WTC11 (cell line): ENCODE results near the gene DUOX1. TPM values are rescaled to one million over a fixed set of nuclear protein-coding genes. Genes with fewer than 3 reads are reported as not detected.
A peak's percentile ranks its signal among the peaks of the same experiment; 100 is the strongest.

Source experiments
- ATAC-seq: fragments of 200-7000 bp; cut with Tn5 transposase; 2 replicates; pipeline ENCODE4 v1.10.0; 2021; ENCODE audit warnings: mild to moderate bottlenecking, moderate library complexity
- CTCF ChIA-PET: fragments of 300-600 bp; sonication (Branson Sonifier 250); formaldehyde crosslinking; loops from one replicate; lab custom pipeline; 2021; ENCODE audit warnings: antibody characterized with exemption; lab: Charles Lee
- POLR2A ChIA-PET: fragments of 350-600 bp; sonication (Branson Sonifier 250); formaldehyde crosslinking; loops from one replicate; lab custom pipeline; 2021; ENCODE audit warnings: antibody characterized with exemption; lab: Charles Lee
- DNase-seq: peaks from one replicate; pipeline ENCODE4 v3.0.0; 2021; ENCODE audit warnings: low spot score
- H3K27ac Mint-ChIP-seq: 2 replicates; pipeline ENCODE4 v1.8.0; 2021; ENCODE audit warnings: mixed read lengths
- H3K27me3 Mint-ChIP-seq: 2 replicates; pipeline ENCODE4 v1.8.0; 2021; ENCODE audit warnings: low read depth, mild to moderate bottlenecking, moderate library complexity, mixed read lengths
- H3K36me3 Mint-ChIP-seq: 2 replicates; pipeline ENCODE4 v1.8.0; 2021; ENCODE audit warnings: mixed read lengths
- H3K4me1 Mint-ChIP-seq: 2 replicates; pipeline ENCODE4 v1.8.0; 2022; ENCODE audit warnings: mixed read lengths
- H3K4me3 Mint-ChIP-seq: 2 replicates; pipeline ENCODE4 v1.8.0; 2021; ENCODE audit warnings: mild to moderate bottlenecking, moderate library complexity, mixed read lengths
- H3K9me3 Mint-ChIP-seq: 2 replicates; pipeline ENCODE4 v1.8.0; 2021; ENCODE audit warnings: mixed read lengths
- E2F1 ChIP-seq: sonication (generic); formaldehyde crosslinking; IDR thresholded peaks from 2 replicates; pipeline ENCODE4 v1.8.0; 2022; ENCODE audit warnings: mild to moderate bottlenecking, missing genetic modification reagents
- EMX1 ChIP-seq: fragments of 250-450 bp; sonication (Bioruptor Pico); IDR thresholded peaks from 2 replicates; pipeline ENCODE4 v1.8.0; 2021; ENCODE audit warnings: mild to moderate bottlenecking
- GRHL2 ChIP-seq: fragments of 250-450 bp; sonication (Bioruptor Pico); IDR thresholded peaks from 2 replicates; pipeline ENCODE4 v1.8.0; 2022; ENCODE audit warnings: mild to moderate bottlenecking, moderate library complexity; ENCODE audit not compliant: insufficient replicate concordance, severe bottlenecking
- HMGXB4 ChIP-seq: sonication (generic); formaldehyde crosslinking; IDR thresholded peaks from 2 replicates; pipeline ENCODE4 v1.8.1; 2023; ENCODE audit warnings: mild to moderate bottlenecking, moderate library complexity, missing genetic modification reagents
- JUN ChIP-seq: sonication (generic); formaldehyde crosslinking; IDR thresholded peaks from 2 replicates; pipeline ENCODE4 v1.8.0; 2023; ENCODE audit warnings: mild to moderate bottlenecking, missing genetic modification reagents
- NFATC4 ChIP-seq: fragments of 250-450 bp; sonication (Bioruptor Pico); IDR thresholded peaks from 2 replicates; pipeline ENCODE4 v1.9.0; 2021; ENCODE audit warnings: mild to moderate bottlenecking
- NFYB ChIP-seq: sonication (generic); formaldehyde crosslinking; conservative IDR thresholded peaks from 2 replicates; pipeline ENCODE4 v1.8.0; 2022; ENCODE audit warnings: low read depth, missing genetic modification reagents
- NR3C1 ChIP-seq: sonication (generic); formaldehyde crosslinking; conservative IDR thresholded peaks from 2 replicates; pipeline ENCODE4 v1.8.1; 2023; ENCODE audit warnings: low read depth, mild to moderate bottlenecking, missing genetic modification reagents
- TCF7 ChIP-seq: sonication (generic); formaldehyde crosslinking; IDR thresholded peaks from 2 replicates; pipeline ENCODE4 v1.8.0; 2022; ENCODE audit warnings: mild to moderate bottlenecking, low read depth, missing genetic modification reagents, moderate library complexity
- ZNF219 ChIP-seq: sonication (generic); formaldehyde crosslinking; IDR thresholded peaks from 2 replicates; pipeline ENCODE4 v1.8.0; 2023; ENCODE audit warnings: missing genetic modification reagents, mild to moderate bottlenecking, borderline replicate concordance
- ZNF263 ChIP-seq: sonication (generic); formaldehyde crosslinking; IDR thresholded peaks from 2 replicates; pipeline ENCODE4 v1.8.1; 2022; ENCODE audit warnings: low read depth, mild to moderate bottlenecking, moderate library complexity, missing genetic modification reagents
- ZNF317 ChIP-seq: sonication (generic); formaldehyde crosslinking; IDR thresholded peaks from 2 replicates; pipeline ENCODE4 v1.8.1; 2023; ENCODE audit warnings: low read depth, mild to moderate bottlenecking, moderate library complexity, missing genetic modification reagents, borderline replicate concordance
- total RNA-seq: library from RNA; stranded (reverse); gene quantifications from 3 replicates; pipeline ENCODE4 v1.2.3, GENCODE V29; 2021
- TF ChIP-seq, protein P1 (sequence below): sonication (generic); formaldehyde crosslinking; IDR thresholded peaks from 2 replicates; pipeline ENCODE4 v1.8.1; 2023; ENCODE audit warnings: mild to moderate bottlenecking, missing genetic modification reagents, borderline replicate concordance
- TF ChIP-seq, protein P2 (sequence below): sonication (generic); formaldehyde crosslinking; conservative IDR thresholded peaks from 2 replicates; pipeline ENCODE4 v1.8.1; 2023; ENCODE audit warnings: mild to moderate bottlenecking, low read depth, missing genetic modification reagents, moderate library complexity
- TF ChIP-seq, protein P3 (sequence below): sonication (generic); formaldehyde crosslinking; IDR thresholded peaks from 2 replicates; pipeline ENCODE4 v1.8.1; 2022; ENCODE audit warnings: missing genetic modification reagents, borderline replicate concordance

The DUOX1 gene
- total RNA-seq, 1 experiment from 2014 or later: 1.3 TPM

DNA sequence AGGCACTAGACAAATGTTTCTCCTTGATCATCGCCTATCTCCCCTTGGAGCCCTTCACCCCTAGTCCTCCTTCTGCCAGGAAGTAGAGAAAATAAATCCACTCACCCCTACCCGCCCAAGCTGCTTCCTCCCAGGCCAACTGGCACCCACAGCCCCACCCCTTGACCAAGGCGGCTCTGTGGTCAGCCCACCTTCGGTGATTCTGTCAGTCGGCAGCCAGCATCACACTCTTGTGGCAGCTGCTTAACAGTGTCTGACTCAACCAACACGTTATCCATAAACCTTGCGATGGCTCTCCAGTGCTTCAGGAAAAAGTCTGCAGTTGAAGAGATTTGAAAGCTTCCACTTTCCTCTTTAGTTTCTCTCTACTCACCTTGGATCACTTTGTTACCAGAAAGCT is 50.4 kb downstream of the DUOX1 start:
- peaks cover 28% of the 10 kb centered on the region for H3K36me3 Mint-ChIP-seq
- CTCF ChIA-PET: interaction anchor here (0.9 to 4.3 kb wide), 10 partner anchors 8 to 73 kb away, joined by 3 to 34 read pairs (median 5); partner anchors contain the start of gene SHF
- H3K9me3 Mint-ChIP-seq: no peaks in the 10 kb centered on the region
- TF ChIP-seq, protein P1, sequence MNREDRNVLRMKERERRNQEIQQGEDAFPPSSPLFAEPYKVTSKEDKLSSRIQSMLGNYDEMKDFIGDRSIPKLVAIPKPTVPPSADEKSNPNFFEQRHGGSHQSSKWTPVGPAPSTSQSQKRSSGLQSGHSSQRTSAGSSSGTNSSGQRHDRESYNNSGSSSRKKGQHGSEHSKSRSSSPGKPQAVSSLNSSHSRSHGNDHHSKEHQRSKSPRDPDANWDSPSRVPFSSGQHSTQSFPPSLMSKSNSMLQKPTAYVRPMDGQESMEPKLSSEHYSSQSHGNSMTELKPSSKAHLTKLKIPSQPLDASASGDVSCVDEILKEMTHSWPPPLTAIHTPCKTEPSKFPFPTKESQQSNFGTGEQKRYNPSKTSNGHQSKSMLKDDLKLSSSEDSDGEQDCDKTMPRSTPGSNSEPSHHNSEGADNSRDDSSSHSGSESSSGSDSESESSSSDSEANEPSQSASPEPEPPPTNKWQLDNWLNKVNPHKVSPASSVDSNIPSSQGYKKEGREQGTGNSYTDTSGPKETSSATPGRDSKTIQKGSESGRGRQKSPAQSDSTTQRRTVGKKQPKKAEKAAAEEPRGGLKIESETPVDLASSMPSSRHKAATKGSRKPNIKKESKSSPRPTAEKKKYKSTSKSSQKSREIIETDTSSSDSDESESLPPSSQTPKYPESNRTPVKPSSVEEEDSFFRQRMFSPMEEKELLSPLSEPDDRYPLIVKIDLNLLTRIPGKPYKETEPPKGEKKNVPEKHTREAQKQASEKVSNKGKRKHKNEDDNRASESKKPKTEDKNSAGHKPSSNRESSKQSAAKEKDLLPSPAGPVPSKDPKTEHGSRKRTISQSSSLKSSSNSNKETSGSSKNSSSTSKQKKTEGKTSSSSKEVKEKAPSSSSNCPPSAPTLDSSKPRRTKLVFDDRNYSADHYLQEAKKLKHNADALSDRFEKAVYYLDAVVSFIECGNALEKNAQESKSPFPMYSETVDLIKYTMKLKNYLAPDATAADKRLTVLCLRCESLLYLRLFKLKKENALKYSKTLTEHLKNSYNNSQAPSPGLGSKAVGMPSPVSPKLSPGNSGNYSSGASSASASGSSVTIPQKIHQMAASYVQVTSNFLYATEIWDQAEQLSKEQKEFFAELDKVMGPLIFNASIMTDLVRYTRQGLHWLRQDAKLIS (CRISPR knock-in tag): no peak
- no peak overlapping the region for H3K27ac Mint-ChIP-seq
- peaks cover 47% of the 10 kb centered on the region for H3K4me1 Mint-ChIP-seq
- POLR2A ChIA-PET: interaction anchor here (0.6 to 0.8 kb wide), 3 partner anchors 9 to 54 kb away, joined by 3 to 7 read pairs (median 3); no protein-coding TSS in a partner anchor
- DNase-seq (no peak), ATAC-seq (no peak)
- H3K4me3 Mint-ChIP-seq: no peak overlapping the region
- no peaks in the 10 kb centered on the region; the same call in 1 of the 2 replicates for H3K27me3 Mint-ChIP-seq

DNA sequence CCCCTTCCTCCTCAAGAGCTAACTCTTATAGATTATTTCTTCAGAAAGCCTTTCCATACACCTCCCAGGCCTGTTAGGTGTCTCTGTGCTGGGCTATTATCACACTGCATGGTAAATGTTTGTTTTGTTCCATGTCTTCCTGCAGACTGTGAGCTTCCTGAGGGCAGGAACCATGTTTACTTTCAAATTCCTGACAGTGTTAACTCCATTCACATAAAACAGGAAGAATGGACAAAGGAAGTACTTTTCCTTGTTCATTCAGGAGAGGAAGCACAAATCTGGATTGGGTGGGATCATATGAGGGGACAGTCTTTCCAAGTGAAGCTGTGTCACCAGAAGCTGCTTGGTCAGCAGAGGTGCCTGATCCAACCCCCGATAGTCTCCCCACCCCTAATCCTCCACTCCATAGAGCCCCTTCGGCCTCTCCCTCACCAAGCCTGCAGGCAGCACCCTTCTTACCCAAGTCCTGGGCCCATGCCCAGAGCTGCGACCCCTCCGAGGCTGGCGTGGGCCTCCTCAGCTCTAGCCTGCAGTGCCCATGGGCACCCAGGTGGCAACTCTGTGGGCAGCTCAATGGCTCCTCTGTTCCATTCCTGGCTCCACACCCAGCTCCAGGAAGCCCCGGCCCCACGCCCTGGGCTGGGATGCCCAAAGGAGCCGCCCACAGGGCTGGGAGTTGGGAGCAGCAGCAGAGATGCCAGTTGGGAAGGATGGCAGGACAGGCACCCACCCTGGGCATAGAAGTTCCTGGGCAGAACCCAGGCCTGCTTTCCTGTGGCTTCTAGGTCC is 51.0 kb downstream of the DUOX1 start:
- Mint-ChIP-seq H3K36me3 (peaks cover 28% of the 10 kb centered on the region), H3K4me3 (no peak overlapping the region), H3K27ac (no peak overlapping the region), H3K4me1 (peaks cover 53% of the 10 kb centered on the region), H3K9me3 (no peaks in the 10 kb centered on the region)
- ATAC-seq (no peak), DNase-seq (no peak)
- POLR2A ChIA-PET: interaction anchor here (0.6 to 0.8 kb wide), 3 partner anchors 10 to 53 kb away, joined by 3 to 7 read pairs (median 3); no protein-coding TSS in a partner anchor
- no peak for TF ChIP-seq ZNF317 (CRISPR knock-in tag)
- no peak for TF ChIP-seq NFATC4 (CRISPR knock-in tag)
- TF ChIP-seq TCF7 (CRISPR knock-in tag): no peak
- no peak for TF ChIP-seq ZNF219 (CRISPR knock-in tag)
- TF ChIP-seq, protein P2, sequence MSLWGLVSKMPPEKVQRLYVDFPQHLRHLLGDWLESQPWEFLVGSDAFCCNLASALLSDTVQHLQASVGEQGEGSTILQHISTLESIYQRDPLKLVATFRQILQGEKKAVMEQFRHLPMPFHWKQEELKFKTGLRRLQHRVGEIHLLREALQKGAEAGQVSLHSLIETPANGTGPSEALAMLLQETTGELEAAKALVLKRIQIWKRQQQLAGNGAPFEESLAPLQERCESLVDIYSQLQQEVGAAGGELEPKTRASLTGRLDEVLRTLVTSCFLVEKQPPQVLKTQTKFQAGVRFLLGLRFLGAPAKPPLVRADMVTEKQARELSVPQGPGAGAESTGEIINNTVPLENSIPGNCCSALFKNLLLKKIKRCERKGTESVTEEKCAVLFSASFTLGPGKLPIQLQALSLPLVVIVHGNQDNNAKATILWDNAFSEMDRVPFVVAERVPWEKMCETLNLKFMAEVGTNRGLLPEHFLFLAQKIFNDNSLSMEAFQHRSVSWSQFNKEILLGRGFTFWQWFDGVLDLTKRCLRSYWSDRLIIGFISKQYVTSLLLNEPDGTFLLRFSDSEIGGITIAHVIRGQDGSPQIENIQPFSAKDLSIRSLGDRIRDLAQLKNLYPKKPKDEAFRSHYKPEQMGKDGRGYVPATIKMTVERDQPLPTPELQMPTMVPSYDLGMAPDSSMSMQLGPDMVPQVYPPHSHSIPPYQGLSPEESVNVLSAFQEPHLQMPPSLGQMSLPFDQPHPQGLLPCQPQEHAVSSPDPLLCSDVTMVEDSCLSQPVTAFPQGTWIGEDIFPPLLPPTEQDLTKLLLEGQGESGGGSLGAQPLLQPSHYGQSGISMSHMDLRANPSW: no peak
- TF ChIP-seq, all 79 proteins: peak for 0
- H3K27me3 Mint-ChIP-seq: no peaks in the 10 kb centered on the region; the same call in 1 of the 2 replicates
- CTCF ChIA-PET: interaction anchor here (1.6 to 4.3 kb wide), 6 partner anchors 11 to 63 kb away, joined by 4 to 34 read pairs (median 7); no protein-coding TSS in a partner anchor

GRCh38 chr15:45181491-45182285 is 51.9 kb downstream of the DUOX1 start:
- ATAC-seq (peak; percentile 11; the same call in 1 of the 2 replicates), DNase-seq (no peak)
- Mint-ChIP-seq H3K9me3 (no peaks in the 10 kb centered on the region), H3K27me3 (no peaks in the 10 kb centered on the region; the same call in 1 of the 2 replicates), H3K27ac (peak overlapping the region; percentile 12; the same call in 1 of the 2 replicates), H3K36me3 (peaks cover 20% of the 10 kb centered on the region), H3K4me1 (peaks cover 61% of the 10 kb centered on the region), H3K4me3 (peak overlapping the region; percentile 32)
- POLR2A ChIA-PET: interaction anchor here (0.6 kb wide), 1 partner anchor 157 kb away, joined by 8 read pairs; no protein-coding TSS in a partner anchor
- CTCF ChIA-PET: interaction anchor here (1.0 to 4.3 kb wide), 3 partner anchors 13 to 18 kb away, joined by 3 to 34 read pairs (median 4); no protein-coding TSS in a partner anchor
- TF ChIP-seq NR3C1 (CRISPR knock-in tag) (no peak), HMGXB4 (no peak), JUN (CRISPR knock-in tag) (no peak), ZNF263 (CRISPR knock-in tag) (no peak), GRHL2 (CRISPR knock-in tag) (no peak), NFYB (CRISPR knock-in tag) (no peak), E2F1 (CRISPR knock-in tag) (no peak), EMX1 (CRISPR knock-in tag) (no peak)
- TF ChIP-seq, protein P3, sequence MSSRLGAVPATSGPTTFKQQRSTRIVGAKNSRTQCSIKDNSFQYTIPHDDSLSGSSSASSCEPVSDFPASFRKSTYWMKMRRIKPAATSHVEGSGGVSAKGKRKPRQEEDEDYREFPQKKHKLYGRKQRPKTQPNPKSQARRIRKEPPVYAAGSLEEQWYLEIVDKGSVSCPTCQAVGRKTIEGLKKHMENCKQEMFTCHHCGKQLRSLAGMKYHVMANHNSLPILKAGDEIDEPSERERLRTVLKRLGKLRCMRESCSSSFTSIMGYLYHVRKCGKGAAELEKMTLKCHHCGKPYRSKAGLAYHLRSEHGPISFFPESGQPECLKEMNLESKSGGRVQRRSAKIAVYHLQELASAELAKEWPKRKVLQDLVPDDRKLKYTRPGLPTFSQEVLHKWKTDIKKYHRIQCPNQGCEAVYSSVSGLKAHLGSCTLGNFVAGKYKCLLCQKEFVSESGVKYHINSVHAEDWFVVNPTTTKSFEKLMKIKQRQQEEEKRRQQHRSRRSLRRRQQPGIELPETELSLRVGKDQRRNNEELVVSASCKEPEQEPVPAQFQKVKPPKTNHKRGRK (CRISPR knock-in tag): no peak
